Measurements from ENCODE around the gene CTU2.

The CTU2 gene

GRCh38 chr16:88693420-88694177, 12.7 kb upstream of the CTU2 start:
- intact Hi-C loops (cut with DNase I) = no loop called here
- DNase-seq = no peak

GRCh38 chr16:88694221-88695087, 11.8 kb upstream of the CTU2 start:
- no peak for DNase-seq

DNA sequence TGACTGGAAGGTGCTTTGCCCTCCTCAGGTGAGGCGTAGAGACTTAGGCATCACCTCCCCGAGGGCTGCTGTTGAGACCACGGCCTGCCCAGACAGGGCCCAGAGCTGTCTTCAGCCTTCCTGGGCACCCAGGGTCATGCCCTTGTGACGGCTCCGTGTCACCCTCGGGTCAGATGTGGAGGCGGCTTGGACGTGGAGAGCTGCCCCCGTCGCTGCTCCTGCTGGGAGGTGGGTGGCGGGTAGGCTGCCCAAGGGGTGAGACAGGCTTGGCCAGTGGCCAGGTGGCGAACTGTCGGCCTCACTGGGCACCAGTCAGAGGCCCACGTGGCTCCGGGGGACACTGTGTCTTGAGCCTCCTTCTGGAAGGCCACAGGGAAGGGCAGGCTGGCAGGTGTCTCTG, 11.1 kb upstream of the CTU2 start:
- no peak for DNase-seq
- intact Hi-C loops (cut with DNase I) = no loop called here

More at GRCh38 chr16:88694221-88695087, 11.8 kb upstream of the CTU2 start:
- intact Hi-C loops (cut with DNase I) = no loop called here

DNA sequence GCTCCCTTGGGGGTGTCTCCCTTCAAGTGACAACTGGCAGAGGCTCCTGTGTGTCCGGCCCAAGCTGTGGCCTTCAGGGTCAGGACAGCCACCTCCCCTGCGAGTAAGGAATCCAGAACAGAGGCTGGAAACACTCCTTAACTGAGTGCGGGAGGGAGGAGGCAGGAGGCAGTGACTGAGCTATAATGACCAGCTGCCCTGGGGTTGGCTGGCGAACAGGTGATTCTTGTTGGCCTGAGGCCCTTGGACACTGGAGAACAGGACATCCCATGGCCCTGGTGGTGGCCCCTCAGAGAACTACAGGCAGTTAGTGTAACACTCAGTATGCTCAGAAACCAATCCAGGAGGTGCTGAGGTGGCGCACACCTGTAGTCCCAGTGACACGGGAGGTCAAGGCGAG, 10.6 kb upstream of the CTU2 start:
- intact Hi-C loops (cut with DNase I) = no loop called here
- DNase-seq = no peak

DNA sequence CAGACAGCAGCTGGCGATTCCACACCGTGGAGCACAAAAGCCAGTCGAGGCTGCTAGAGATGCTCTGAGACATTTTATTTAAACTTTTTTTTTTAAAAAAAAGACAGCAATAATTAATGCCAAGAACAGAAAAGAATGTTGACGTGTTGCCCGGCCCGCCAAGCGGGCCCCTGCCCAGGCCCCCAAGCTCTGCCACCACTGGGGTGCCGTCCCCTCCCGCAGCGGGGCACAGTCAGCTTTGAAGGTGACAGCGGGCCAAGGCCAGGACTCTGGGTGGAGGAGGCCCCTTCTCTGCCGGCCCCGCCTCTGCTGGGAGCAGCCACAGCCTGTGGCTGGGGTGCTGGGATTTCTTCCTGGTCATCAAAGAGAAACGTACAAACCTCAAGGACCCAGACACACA, 9.9 kb upstream of the CTU2 start:
- intact Hi-C loops (cut with DNase I) = no loop called here
- no peak for DNase-seq

DNA sequence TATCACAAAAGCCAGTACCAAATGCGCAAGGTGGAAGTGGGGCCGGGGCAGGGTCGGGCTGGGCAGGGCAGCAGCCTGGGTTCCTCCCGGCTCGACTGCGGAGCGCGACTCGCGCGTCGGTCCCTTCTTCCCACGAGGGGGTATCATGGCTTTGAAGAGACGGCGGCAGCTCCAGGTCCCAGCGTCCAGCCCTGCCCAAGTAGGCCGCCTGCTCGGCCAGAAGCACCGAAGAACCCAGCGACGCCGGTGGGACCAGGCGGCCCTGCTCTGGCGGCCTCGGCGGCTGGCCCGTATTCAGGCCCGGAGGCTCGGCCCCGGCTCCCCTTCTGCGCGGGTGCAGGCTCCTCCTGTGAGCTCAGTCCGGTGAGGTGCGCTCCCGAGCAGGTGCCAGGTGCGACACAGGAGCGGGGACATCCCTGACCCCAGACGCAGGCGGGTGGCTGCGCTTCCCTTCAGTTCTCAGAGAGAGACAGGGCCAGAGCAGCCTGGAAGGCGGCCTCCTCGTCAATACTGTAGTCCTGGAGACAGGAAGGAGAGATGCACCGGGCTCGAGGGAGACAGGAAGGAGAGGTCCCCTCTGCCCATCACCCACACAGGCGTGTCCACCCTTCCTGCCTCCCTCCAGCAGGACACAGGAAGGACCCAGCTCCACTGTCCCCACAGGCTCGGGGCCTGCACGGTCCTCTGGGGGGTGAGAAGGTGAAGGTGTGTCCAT, 9.0 kb upstream of the CTU2 start:
- DNase-seq = no peak
- intact Hi-C loops (cut with DNase I) = no loop called here

- intact Hi-C loops (cut with DNase I) = no loop called here
- no peak for DNase-seq
Observed at GRCh38 chr16:88697831-88698615, 8.3 kb upstream of the CTU2 start.

- DNase-seq = no peak
Observed at GRCh38 chr16:88698646-88699045, 7.7 kb upstream of the CTU2 start.

GRCh38 chr16:88699180-88699579, 7.1 kb upstream of the CTU2 start:
- no peak for DNase-seq
- intact Hi-C loops (cut with DNase I) = no loop called here

More at GRCh38 chr16:88698646-88699045, 7.7 kb upstream of the CTU2 start:
- intact Hi-C loops (cut with DNase I) = no loop called here

DNA sequence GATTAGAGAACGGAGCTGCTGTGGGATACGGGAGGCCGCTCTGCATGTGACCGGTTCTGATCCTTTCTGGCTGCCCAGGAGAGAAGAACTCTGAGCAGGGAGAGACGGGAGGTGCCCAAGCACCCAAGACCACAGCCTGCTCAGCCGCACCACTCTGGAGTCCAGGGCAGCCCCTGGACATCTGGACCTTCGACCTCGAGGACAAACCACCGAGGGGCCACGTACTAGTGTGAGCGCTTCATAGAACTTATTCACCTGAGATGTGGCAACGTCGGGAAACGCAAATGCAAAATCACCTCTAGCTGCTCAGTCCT, 6.0 kb upstream of the CTU2 start:
- no peak for DNase-seq
- intact Hi-C loops (cut with DNase I) = no loop called here

DNA sequence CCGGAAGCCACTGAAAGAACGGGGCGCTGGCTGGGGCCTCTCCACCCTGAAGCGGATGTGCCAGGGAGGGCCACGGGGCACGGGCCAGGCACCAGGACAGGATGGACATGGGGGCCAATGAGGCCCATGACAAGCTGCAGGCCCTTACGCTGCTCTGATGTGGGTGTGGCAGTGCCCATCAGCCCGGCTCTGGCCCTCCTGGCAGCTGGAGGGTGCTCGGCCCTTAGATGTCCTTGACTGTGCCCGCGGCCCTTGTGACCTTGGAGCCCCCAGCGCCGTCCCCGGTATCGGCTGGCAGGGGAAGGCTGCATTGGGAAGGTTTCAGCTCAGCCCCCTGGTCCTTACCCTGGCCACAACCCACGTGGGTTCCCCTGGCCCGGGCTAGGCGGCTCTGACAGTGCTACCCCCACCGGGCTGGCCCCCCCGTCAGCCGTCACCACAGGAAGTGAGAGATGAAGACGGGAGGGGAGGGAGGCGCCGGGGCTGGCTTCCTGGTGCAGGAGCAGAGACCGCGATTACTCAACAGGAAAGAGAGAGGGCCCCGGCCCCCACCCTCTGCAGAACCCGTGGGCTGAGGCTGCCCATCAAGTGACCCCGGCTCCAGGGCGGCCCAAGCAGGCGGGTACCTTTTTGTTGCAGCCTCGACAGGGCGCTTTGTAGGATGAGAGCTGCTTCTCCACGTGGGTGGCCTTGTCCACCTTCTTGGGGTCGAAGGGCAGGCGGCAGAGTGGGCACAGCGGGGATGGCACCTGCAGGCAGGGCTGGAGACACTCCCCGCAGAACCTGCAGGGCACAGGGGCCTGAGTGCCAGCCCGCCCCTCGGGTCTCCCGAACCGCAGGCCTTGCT, 5.4 kb upstream of the CTU2 start:
- intact Hi-C loops (cut with DNase I) = no loop called here
- DNase-seq = peak; percentile 38 to 91 (median 68)

- no peak for DNase-seq
- intact Hi-C loops (cut with DNase I) = no loop called here
Observed at GRCh38 chr16:88701581-88702370, 4.5 kb upstream of the CTU2 start.

- DNase-seq = peak in 1 of 42 donors; percentile 46
- intact Hi-C loops (cut with DNase I) = no loop called here
Observed at GRCh38 chr16:88702371-88703210, 3.7 kb upstream of the CTU2 start.

DNA sequence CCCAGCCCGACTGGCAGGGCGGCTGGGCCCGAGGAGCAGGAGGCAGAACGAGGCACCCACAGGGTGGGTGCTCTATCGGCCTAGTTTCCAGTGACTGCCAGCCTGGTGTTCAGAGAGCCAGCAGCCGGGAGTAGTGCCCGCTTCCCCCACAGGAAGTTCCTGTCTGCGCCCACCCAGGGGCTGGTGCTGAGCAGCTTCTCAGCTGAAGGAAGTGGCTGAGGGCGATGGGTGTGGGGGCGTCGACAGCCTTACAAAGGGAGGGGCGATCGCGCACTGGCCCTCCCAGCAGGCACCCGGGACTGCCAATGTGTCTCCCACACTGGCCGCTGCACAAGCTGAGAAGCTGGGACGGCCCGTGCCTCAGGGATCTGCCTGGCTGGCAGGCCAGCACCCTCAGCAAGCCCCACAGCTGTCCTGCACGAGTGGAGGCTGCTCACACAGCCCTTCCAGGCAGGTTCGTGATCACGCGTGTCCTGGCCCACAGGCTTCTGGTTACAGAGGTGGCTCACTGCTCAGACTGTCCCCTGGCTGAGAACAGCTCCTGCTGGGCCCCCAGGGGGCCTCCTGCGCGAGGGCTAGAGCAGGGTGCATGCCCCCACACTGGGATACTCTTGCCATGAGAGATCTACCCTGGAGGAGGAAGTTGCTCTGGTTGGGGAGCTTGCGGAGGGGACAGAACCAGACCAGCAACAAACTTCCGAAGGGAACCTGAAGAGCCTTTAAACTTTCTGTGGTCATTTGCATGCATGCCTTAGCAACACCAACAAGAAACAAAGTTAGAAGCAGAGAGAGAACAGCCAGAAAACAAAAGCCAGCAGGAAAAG, 2.6 kb upstream of the CTU2 start:
- intact Hi-C loops (cut with DNase I) = no loop called here
- DNase-seq = peak in 31 of 42 donors; percentile 25 to 76 (median 54)

GRCh38 chr16:88705076-88705684, 1.1 kb upstream of the CTU2 start:
- peak in 38 of 42 donors; percentile 26 to 82 (median 60) for DNase-seq

More at GRCh38 chr16:88705076-88705684, 1.1 kb upstream of the CTU2 start:
- intact Hi-C loops (cut with DNase I) = no loop called here
